Thyroid gland (tissue), 4 donors: ENCODE measurements around the gene SPDYE5.

Source experiments
- POLR2A ChIP-seq, 2 donors: fragments of 450-650 bp; IDR thresholded peaks; one replicate each; pipeline ENCODE4 v1.6.1; 2017; ENCODE audit warnings: antibody characterized with exemption in 2 of 2, mild to moderate bottlenecking in 2 of 2, moderate library complexity in 1 of 2
- TF ChIP-seq, protein P1 (sequence below), 6 experiments: fragments of 200-600 bp in 3 of 6; fragments of 450-650 bp in 3 of 6; sonication (generic) in 3 of 6; IDR thresholded peaks; one replicate each; pipeline ENCODE4 v1.5.1; 2016 to 2019; ENCODE audit warnings: antibody characterized with exemption in 6 of 6, mild to moderate bottlenecking in 2 of 6, inconsistent platforms in 1 of 6, moderate library complexity in 1 of 6

- TF ChIP-seq POLR2A (IDR thresholded peaks at IDR 0.05): no peak
- TF ChIP-seq, protein P1, sequence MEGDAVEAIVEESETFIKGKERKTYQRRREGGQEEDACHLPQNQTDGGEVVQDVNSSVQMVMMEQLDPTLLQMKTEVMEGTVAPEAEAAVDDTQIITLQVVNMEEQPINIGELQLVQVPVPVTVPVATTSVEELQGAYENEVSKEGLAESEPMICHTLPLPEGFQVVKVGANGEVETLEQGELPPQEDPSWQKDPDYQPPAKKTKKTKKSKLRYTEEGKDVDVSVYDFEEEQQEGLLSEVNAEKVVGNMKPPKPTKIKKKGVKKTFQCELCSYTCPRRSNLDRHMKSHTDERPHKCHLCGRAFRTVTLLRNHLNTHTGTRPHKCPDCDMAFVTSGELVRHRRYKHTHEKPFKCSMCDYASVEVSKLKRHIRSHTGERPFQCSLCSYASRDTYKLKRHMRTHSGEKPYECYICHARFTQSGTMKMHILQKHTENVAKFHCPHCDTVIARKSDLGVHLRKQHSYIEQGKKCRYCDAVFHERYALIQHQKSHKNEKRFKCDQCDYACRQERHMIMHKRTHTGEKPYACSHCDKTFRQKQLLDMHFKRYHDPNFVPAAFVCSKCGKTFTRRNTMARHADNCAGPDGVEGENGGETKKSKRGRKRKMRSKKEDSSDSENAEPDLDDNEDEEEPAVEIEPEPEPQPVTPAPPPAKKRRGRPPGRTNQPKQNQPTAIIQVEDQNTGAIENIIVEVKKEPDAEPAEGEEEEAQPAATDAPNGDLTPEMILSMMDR (IDR thresholded peaks at IDR 0.05): no peak
Measured at GRCh38 chr7:75532639-75533038, 40.5 kb downstream of the SPDYE5 start.
